ENCODE measurements around the gene SCARB1. TPM values are rescaled to one million over a fixed set of nuclear protein-coding genes. Genes with fewer than 3 reads are reported as not detected.

Gene SCARB1
- total RNA-seq, 4 donors from 2014 or later, result 33.7 to 252 (median 43.6) TPM

DNA sequence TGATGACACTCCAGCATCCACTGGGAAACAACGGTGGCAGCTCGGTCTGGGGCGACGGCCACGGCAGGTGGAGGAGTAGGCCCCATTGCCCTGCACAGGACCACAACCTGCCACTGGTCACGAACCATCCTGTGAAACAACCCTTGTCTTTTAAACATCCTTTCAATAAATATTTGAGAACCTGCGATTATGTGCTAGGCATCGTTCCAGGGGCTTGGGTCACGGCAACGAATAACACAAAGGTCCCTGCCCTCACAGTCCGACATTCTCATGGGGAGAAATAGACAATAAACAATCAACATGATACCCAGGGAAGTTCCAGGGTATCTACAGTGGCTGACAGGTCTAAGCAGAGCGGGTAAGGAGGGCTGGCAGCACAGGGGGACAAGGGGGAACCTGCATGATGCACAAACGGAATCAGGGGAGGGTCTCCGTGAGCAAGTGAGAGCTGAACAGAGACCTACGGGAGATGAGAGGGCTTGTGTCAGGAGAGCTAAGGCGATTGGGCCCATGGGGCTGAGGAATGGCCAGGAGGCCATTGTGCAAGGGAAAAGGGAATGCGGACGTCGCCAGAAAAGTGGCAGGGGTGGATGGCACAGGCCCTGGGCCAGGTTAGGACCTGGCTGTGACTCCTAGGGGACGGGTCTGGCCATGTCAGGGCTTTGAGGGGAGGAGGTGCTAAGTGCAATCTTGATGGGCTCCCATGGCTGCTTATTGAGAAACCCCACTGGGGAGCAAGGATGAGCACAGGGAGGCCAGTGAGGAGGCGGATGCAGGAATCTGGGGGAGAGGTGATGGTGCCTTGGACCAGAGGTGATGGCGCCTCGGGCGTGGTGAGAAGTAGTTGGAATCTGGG is 9.7 kb downstream of the SCARB1 start:
- H3K4me1 ChIP-seq, result peaks cover 6 to 37% (median 15%) of the 10 kb centered on the region in 4 donors
- H3K27me3 ChIP-seq, result no peaks in the 10 kb centered on the region
- DNase-seq, result no peak
- H3K36me3 ChIP-seq, result no peaks in the 10 kb centered on the region
- no peak overlapping the region for H3K27ac ChIP-seq
- 87 to 88% methylated on average over 16 to 23 of the region's 24 CpGs for WGBS, 2 donors (ENCODE audit: low coverage in 1 of 2)
- in situ Hi-C loops (cut with MboI; ENCODE audit: low pct_ligation_motif_present in 1 of 4, low pct_unique_long_range_greater_than_20kb in 1 of 4, low sequenced_read_pairs in 3 of 4), result no loop called here
- TF ChIP-seq POLR2A (IDR thresholded peaks at IDR 0.05) (no peak), CTCF (IDR thresholded peaks at IDR 0.05) (no peak)
- H3K9me3 ChIP-seq, result no peaks in the 10 kb centered on the region
- no peak overlapping the region for H3K4me3 ChIP-seq
- intact Hi-C loops (cut with DNase I; ENCODE audit: low total_unique reads), result no loop called here

DNA sequence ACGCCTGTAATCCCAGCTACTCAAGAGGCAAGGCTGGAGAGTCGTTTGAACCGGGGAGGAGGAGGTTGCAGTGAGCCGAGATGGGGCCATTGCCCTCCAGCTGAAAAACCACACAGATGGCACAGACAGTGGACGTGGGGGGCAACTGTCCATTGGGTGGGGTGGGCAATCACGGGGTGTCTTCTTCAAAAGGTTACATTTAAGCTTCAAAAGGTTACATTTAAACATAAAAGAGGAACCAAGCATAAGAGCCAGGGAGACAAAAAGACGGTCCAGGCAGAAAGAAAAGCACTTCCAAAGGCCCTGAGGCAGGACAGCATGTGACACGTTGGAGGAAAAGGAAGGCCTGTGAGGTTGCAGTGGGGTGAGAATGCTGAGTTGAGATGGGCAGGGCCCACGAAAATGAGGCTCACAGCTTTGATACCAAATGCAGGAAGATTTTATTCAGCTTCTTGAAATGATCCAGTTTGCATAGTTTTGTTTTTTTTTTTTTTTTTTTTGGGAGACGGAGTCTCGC is 10.7 kb downstream of the SCARB1 start:
- peak overlapping the region; percentile 23 to 59 (median 36) for H3K27ac ChIP-seq
- in situ Hi-C loops (cut with MboI; ENCODE audit: low pct_ligation_motif_present in 1 of 4, low pct_unique_long_range_greater_than_20kb in 1 of 4, low sequenced_read_pairs in 3 of 4), result no loop called here
- no peaks in the 10 kb centered on the region for H3K36me3 ChIP-seq
- WGBS, 2 donors (ENCODE audit: low coverage in 1 of 2), result 88 to 100% methylated on average over 1 to 11 of the region's 11 CpGs
- H3K4me1 ChIP-seq, result peaks cover 6 to 37% (median 15%) of the 10 kb centered on the region in 4 donors
- no peaks in the 10 kb centered on the region for H3K9me3 ChIP-seq
- H3K4me3 ChIP-seq, result no peak overlapping the region
- TF ChIP-seq POLR2A (IDR thresholded peaks at IDR 0.05) (no peak), EP300 (IDR thresholded peaks at IDR 0.05; ENCODE audit: low read depth) (no peak)
- intact Hi-C loops (cut with DNase I; ENCODE audit: low total_unique reads), result no loop called here
- DNase-seq, result no peak
- no peaks in the 10 kb centered on the region for H3K27me3 ChIP-seq

- DNase-seq, result peak; percentile 62
- Histone ChIP-seq H3K27ac (peak overlapping the region; percentile 23 to 59 (median 36)), H3K27me3 (no peaks in the 10 kb centered on the region), H3K4me3 (no peak overlapping the region), H3K4me1 (peaks cover 6 to 37% (median 15%) of the 10 kb centered on the region in 4 donors), H3K36me3 (no peaks in the 10 kb centered on the region), H3K9me3 (no peaks in the 10 kb centered on the region)
- intact Hi-C loops (cut with DNase I; ENCODE audit: low total_unique reads), result no loop called here
- TF ChIP-seq POLR2AphosphoS5 (IDR thresholded peaks at IDR 0.05), result no peak
- TF ChIP-seq POLR2A (IDR thresholded peaks at IDR 0.05), result no peak
- TF ChIP-seq EP300 (IDR thresholded peaks at IDR 0.05; ENCODE audit: low read depth), result no peak
- no peak for TF ChIP-seq CTCF (IDR thresholded peaks at IDR 0.05)
- in situ Hi-C loops (cut with MboI; ENCODE audit: low pct_ligation_motif_present in 1 of 4, low pct_unique_long_range_greater_than_20kb in 1 of 4, low sequenced_read_pairs in 3 of 4), result no loop called here
- WGBS, 2 donors (ENCODE audit: low coverage in 1 of 2), result 49 to 62% methylated on average over 3 to 13 of the region's 13 CpGs
Measured at GRCh38 chr12:124852329-124852831, 11.3 kb downstream of the SCARB1 start.

DNA sequence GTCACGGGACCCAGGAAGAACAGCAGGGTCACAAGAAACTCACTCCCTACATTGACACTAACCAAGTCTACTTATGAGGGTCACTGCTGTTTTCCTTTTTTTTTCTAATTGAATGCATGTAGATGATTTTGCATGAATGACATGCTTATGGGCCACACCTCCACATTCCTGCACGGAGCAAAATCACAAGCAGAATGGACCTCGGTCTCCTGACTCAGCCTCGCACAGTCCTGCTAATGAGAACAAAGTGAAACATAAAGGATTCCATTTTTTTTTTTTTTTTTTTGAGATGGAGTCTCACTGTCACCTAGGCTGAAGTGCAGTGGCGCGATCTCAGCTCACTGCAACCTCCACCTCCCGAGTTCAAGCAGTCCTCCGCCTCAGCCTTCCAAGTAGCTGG is 12.3 kb downstream of the SCARB1 start:
- DNase-seq, result no peak
- in situ Hi-C loops (cut with MboI; ENCODE audit: low pct_ligation_motif_present in 1 of 4, low pct_unique_long_range_greater_than_20kb in 1 of 4, low sequenced_read_pairs in 3 of 4) (no loop called here), intact Hi-C loops (cut with DNase I; ENCODE audit: low total_unique reads) (no loop called here)
- peaks cover 3 to 31% (median 12%) of the 10 kb centered on the region in 4 donors for H3K4me1 ChIP-seq
- H3K9me3 ChIP-seq, result no peaks in the 10 kb centered on the region
- H3K27me3 ChIP-seq, result no peaks in the 10 kb centered on the region
- TF ChIP-seq POLR2AphosphoS5 (IDR thresholded peaks at IDR 0.05) (no peak), EP300 (IDR thresholded peaks at IDR 0.05; ENCODE audit: low read depth) (no peak), CTCF (IDR thresholded peaks at IDR 0.05) (no peak), POLR2A (IDR thresholded peaks at IDR 0.05) (no peak)
- no peak overlapping the region for H3K4me3 ChIP-seq
- H3K27ac ChIP-seq, result no peak overlapping the region
- WGBS, 2 donors (ENCODE audit: low coverage in 1 of 2), result 82 to 91% methylated on average over 3 to 8 of the region's 8 CpGs
- H3K36me3 ChIP-seq, result no peaks in the 10 kb centered on the region
